Fibroblast of skin of scalp (primary cell): ENCODE results near the gene SNX27.
"Not testable (repeated sequence)": the region's sequence is repeated elsewhere in the genome, so short reads cannot be mapped to it uniquely, and the experiment has no call there.

Experiments
- DNase-seq: peaks from one replicate; pipeline ENCODE4 v3.0.0-alpha.2; 2013

The SNX27 gene

DNA sequence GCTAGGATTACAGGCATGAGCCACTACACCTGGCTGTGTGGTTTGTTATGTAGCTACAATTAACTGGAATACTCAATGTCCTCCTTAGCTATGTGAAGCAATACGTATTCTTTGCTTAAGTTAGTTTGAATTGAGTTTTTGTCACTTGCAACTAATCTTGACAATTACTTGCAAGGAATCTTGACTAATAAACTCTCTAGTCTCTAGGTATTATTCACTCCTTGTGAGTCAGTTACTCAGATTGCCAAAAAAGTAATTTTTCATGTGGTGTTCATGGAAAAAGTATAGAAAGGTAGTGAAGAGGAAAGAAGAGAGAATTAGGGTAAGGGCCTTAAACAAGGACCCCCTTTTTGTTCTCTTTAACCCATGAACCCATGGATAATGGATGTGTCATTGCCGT, 7.6 kb upstream of the SNX27 start:
- no peak for DNase-seq

DNA sequence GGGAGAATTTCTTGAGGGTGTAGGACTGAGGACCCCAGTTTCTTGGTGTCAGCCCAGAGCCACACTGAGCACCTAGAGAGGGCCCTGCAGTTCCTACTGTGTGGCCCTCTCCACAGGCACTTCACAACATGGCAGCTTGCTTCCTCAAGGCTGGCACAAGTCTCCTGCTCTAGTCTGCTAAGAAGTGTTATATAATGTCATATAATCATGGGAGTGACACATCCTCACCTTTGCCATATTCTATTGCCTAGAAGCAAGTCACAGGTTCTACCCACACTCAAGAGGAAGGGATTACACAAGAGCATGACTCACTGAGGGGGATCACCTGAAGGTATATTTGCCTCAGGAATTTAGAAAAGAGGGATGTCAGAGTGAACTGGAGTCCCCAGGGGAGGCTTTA, 5.5 kb upstream of the SNX27 start:
- DNase-seq = no peak

DNA sequence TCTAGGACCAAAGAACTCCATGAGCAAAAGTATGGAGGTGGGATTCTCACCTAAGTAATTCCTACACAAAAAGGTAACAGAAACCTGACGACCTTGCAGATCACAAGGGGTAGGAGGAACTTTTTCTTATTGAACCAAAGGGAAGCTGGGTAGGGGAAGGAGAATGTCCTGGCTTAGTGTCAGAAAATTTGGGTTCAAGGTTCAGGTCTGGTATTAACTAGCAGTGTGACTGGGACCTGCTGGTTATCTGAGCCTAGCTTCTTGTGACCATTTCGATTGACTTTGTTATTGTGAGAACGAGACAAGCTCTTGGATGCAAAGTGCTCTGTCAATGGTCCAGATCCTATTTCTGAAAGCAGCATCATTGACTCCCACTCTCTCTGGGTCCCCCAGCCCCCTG, 5.0 kb upstream of the SNX27 start:
- DNase-seq = no peak

DNA sequence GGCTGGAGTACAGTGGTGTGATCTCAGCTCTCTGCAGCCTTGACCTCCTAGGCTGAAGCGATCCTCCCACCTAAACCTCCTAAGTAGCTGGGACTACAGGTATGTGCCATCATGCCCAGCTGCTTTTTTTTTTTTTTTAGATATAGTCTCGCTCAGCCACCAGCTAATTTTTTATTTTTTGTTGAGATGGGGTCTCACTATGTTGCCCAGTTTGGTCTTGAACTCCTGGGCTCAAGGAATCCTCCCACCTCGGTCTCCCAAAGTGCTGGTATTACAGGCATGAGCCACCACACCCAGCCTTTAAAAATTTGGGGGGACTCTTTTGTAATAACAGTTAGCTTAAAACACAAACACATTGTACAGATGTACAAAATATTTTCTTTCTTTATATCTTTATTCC, 1.7 kb upstream of the SNX27 start:
- no peak for DNase-seq

DNA sequence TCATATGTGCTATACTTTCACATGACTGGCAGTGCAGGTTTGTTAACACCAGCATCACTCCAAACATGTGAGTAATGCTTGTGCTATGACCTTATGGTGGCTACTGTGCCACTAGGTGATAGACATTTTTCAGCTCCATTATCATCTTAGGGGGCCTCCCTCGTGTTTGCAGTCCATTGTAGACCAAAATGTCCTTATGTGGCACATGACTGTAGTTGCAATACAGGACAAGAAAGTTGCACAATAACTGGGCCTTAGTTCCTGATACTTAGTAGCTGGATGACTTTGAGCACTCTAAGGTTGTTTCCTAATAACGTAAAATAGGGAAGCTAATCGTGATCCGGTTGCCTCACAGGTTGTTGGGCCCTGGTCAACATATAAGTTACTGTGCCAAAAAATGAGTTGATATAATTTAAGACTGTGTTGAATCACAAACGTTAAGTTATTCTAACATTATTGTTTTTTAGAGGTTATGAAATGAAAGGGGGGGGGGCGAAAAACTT, 511 bp upstream of the SNX27 start:
- DNase-seq = peak; percentile 46

DNA sequence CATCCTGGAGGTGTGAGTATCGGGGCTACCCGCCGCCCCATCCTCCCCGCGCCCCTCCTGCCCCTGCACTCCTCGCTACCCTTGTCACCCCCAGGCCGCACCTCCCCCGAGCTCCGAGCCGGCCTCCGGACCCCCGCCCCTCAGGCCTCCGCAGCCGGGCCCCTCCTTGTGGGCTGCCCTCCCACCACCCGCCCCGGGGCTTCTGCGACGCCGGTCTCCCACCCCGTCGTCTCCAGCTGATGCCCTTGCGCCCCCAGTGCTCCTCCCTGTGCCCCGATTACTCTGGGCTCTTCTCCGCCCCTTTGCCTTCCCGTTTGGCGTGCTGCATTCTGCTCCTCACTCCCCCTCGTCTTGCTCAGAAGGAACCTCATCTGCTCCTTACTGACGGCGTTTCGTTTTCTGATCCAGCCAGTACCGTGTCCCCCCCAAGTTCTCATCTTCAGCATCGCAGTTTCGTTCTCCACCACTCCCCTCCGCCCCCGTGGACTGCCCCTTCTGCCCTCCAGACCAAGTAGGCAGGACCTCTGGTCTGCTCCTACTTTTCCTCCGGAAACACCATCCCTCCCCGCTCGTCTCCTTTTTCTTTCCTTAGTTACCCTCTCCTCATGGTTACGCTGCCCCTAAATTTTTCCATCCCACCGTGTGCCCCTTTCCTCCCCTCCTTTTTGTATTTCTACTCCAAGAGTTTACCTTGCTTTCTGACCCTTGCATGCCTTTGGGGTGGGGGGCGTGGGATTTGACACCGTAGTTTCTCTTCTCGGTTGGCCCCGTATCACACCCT, 841 bp downstream of the SNX27 start:
- peak; percentile 19 for DNase-seq

DNA sequence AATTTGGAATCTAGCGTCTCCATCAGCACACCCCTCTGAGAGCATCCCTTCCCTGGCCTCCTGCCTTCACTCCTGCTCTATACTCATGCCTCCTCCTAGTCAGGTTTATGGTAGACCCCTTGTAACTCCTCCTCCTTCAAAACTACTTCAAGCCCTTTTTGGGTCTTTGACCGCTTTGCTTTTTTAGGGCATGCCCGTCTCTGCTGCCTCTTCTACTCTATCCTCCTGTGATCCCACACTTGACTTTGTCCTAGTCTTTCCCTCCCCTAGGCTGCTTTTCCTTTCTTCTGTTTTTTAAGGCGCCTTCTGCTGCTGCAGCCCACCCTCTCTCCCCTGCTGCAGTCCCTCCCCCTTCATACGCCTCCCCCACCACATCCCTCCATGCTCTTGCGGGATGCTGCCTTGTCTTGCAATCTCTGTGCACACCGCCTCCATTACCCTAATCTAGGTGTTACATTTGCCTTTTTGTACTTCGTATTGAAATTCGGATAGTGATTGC, 1.5 kb downstream of the SNX27 start:
- no peak for DNase-seq

DNA sequence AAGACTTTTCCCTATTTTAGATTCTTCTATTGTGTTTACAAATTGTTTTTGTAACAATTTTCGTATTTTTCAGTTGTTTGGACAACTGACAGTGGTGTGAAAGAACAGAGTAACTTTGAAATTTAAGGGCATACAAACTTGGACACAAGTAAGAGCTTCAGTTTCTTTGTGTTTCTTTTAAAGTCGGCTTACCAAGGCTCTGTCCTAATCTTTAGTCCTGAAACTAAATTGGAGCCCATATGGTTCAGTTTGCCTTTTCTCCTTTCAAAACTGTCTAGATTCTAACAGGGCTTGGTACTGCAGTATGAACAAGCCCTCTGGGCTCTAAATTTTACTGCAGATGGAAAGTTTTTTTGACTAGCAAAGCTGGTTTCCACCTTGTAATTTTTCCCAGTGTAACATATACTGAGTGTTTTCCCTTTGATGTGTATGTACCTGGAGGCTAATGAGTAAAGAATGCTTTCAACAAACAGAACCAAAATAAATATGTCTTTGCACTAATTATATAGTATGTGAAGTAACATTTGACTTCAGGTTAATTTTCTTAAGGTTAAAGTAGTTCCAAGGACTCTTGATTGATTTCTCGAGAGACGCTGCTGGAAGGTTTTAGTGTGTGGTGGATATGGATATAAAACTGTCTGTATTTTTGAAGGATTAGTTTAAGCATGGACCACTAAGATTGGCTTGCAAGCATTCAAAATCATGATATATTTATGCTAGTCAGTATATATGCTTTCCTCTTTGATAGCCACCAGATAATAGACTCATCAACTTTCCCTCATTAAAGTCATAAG, 4.1 kb downstream of the SNX27 start:
- DNase-seq = no peak

DNA sequence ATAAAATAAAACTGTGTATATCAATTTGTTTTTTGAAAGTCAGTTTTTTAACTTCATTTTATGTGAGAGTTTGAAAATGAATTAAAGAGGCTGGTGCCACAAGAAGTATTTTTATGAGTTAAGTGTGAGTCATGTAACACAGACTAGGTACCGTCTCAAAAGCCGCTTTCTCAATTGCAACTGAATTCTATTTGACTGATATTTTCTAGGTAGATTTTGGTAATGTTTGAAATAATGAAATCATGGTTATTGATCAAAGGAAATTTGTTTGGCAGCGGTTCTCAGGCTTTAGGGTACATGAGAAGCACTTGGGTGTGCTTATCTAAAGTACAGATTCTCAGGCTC, 4.6 kb downstream of the SNX27 start:
- DNase-seq = no peak

DNA sequence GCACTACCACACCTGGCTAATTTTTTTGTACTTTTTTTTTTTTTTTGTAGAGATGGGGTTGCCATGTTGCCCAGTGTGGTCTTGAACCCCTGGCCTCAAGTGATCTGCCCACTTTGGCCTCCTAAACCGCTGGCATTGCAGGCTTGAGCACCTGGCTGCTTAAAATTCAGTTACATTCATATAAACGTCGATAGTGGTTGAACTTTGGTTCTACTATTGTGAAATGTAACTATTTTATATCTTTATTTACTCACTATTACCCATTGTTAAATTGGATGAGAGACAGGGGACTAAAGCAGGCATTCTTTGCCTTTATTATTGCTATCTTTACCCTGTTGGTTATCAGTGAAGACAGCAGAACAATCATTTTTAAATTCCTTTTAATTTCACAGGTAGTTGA, 6.2 kb downstream of the SNX27 start:
- DNase-seq = no peak

DNA sequence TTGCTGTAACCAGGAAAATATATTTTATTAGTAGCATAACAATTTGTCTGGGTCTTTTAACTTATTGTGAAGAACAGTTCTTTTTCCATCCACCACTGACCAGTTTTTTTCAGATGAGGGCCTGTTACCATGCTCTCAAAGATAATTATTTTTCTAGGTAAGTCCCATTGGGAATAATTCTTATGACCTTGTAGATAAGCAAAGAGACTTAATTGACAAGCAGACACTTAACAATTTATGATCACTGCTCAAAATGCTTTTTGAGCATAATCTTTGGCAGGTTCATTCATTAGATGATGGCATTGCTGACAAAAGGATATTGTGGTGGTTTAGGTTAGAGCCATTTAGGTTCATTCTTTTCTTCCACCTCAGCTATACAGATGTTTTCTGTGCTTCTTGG, 6.6 kb downstream of the SNX27 start:
- no peak for DNase-seq

DNA sequence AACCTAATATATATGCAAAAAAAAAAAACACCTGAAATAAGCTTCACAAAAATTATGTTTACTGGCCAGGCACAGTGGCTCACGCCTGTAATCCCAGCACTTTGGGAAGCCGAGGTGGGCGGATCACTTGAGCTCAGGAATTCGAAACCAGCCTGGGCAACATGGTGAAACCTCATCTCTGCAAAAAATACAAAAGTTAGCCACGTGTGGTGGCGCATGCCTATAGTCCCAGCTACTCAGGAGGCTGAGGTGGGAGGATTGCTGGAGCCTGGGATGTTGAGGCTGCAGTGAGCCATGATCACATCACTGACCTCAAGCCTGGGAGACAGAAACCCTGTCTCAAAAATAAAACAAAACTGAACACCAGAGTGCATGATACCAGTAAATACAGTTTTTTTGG, 7.1 kb downstream of the SNX27 start:
- not testable (repeated sequence) for DNase-seq

DNA sequence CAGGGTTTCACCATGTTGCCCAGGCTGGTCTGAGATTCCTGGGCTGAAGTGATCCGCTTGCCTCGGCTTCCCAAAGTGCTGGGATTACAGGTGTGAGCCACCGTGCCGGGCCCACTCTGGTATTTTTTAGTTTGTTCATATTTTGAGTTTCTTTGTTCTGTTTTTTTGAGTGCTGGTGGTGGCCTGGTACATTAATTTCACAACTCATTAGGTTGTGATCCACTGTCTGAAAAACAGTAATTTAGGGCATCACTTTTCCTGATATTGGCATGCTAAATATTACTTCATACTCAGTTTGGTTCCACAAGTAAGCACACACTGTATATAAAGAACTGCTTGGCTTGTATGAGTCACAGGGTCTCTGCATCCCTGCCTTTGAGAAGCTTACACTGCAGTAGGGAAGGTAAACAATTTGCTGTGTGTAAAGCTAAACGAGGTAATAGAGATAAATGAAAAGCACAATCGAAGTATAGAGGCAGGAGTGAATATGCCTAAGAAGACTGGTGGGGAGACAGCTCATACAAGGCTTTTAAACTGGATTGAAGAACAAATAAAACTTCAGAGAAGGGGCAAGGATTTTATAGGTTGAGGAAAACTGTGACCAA, 7.7 kb downstream of the SNX27 start:
- peak; percentile 43 for DNase-seq

DNA sequence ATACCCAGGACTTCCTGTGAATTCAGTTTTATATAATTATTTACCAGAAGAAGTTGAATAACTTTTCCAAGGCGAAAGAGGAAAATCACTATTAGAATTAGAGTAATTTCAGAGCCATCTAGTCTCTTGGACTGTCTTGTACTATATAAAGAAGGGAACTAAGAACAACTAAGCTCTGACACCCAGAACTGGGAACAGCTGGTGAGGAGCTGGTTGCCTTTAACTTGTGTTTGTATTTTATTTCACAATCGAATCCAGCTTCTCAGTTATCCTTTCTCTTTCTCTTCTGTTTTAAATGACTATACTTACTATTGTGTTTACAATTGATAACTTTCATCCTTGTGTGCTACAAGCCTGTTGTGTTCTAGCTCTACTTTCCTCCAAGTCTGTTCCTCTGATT, 8.4 kb downstream of the SNX27 start:
- DNase-seq = no peak

DNA sequence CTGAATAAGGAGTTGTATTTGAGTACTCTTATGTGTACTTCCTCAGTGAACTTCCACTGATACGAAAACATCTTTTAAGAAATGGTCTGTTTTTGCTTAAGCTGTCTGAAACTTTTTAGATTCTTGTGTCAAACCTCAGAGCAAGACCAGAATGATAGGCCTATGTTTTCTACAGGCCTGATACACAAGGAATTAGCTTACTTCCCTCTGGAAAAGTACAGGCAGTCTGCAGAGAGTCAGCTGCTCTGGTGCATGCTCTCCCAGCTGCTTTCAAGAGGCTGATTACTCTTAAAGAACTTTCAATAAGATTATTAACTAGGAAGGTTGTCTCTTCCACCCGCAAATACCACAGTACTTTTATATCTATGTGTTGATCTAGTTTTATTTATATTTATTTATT, 9.5 kb downstream of the SNX27 start:
- DNase-seq = no peak

DNA sequence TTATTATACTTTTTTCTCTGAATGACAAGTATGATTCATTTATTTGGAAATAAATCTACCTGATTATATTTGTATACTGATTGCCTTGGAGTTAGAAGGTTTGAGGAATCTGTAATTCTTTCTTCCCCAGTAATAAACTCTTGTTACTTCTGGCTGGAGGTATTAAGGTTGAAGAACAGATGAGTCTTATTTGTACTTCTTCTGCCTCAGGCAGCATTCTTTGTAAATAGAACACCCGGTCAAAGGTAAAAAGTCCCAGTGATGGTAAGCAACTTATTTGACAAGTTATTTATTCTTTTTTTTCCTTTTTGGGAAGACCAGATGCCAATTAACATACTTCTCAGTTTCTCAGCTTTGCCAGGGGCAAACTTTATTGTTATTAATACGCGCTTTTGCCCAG, 12.9 kb downstream of the SNX27 start:
- no peak for DNase-seq

DNA sequence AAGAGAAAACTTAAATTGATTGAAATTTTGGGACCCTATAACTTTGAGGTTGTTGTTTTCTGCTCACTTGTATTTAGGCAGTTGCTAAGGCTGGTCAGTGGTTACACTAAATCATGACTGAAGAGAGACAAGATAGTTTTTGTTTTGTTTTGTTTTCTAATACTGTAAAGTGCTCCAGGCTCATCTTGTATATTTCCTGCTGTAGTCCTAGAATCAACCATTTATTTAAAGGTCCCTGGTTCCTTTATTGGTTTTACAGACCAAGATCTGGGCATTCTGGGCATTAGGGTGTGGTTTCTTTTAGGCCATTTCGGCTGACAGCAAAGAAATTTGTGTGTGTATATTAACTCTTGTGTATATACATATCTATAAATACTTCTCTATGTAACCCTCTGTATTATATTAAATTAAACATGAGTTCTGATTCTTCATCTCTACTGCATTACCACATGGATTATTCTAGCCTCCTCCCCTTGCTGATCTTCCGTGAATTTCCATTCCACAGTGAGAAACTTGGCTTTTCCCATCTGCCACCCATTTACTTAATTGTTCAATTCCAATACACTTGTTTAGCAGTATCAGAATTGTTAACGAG, 15.0 kb downstream of the SNX27 start:
- no peak for DNase-seq

DNA sequence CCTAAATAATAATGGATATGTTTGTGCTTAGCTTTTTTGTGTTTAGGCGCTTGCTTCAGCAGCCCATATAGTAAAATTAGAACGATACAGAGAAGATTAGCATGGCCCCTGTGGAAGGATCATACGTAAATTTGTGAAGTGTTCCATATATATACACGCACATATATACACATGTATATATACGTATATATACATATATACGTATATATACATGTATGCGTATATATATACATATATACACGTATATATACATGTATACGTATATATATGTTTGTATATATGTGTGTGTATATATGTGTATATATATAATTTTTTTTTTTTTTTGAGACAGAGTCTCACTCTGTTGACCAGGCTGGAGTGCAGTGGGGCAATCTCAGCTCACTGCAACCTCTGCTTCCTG, 17.4 kb downstream of the SNX27 start:
- DNase-seq = no peak

DNA sequence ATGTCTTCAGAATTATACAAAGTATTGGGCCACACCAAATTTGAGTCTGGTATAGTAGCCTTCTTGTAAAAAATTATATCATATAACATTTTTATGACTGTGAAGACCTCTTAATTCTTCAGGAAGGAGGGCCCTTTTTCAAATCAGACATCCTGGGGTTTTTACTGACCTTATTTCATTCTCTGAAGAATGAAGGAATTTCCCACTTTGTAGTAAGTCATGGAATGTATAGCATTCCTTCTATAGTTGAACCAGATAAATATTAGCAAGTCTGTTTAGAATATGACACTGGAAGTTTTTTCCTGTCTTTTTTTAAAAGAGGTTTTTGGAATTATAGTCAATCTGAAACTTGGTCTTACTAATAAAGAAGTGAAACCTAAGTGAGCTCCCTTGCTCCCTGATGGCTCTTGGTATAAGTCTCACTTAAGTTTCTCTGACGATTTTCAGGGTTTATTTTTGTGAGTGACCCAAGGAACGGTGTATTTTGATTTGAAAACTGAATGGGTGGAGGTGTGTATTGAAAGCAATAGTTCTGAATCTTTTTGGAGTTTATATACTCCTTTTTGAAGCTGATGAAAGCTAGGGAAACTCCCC, 23.7 kb downstream of the SNX27 start:
- peak; percentile 71 for DNase-seq

DNA sequence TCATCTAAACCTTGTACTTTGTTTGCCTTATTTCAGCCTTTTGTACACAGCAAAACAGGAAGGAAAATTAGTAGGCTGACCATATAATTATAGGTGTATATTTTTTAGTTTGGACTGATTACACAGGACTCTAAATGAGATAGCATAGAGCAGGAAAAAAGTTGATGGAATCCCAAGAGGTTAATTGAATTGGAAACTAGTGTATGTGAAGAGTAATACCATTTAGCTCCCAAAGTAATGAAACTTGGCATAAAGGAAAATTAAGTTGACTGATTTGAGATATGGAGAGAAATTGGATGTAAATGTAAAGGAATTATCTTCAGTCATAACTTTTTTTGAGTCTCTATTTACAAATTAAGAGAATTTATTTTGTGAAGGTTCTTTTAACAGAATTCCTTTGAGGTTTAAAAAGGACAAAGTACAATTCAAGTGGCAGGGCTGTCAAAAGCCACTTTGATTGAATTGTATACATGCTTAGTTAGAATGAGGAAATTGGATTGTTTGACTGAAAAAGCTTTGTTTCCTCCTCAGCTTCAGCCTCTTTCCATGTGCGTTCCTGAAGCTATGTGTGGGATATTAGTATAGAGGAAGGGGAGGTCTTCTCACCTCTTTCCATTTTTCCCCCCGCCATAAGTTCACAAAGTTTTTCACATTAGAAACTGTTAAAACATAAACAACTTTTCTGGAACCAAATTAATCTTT, 26.4 kb downstream of the SNX27 start:
- no peak for DNase-seq

DNA sequence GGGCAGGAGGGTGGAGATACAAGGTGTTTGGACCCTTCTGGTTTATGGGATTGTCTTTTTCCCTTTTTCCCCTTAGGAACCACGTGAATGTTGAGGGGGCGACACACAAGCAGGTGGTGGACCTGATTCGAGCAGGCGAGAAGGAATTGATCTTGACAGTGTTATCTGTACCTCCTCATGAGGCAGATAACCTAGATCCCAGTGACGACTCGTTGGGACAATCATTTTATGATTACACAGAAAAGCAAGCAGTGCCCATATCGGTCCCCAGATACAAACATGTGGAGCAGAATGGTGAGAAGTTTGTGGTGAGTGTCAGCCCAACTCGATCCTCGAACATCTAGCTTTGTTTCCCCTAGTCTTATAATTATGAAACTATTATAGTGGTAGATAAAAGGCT, 27.0 kb downstream of the SNX27 start:
- DNase-seq = no peak

DNA sequence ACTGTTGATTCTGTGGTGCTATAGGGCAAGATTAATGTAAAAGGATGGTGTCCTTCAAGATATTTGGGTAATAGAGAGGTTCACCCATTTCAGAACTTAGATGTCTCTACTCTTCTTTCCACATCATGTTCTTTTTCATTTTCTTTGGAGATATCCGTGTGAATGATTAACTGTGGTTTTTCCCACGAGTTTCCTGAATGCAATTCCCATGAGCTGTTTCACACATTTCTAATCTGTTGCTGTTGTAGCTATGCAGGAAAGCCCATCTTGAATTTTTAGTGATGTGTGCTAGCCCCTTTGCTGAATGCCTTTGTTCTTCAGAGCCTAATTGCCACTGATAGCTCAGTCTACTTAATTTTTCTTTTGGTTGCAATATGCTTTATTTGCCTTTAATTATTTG, 27.6 kb downstream of the SNX27 start:
- DNase-seq = peak; percentile 77
